Measurements from ENCODE around the gene ARHGAP26.

Gene ARHGAP26

DNA sequence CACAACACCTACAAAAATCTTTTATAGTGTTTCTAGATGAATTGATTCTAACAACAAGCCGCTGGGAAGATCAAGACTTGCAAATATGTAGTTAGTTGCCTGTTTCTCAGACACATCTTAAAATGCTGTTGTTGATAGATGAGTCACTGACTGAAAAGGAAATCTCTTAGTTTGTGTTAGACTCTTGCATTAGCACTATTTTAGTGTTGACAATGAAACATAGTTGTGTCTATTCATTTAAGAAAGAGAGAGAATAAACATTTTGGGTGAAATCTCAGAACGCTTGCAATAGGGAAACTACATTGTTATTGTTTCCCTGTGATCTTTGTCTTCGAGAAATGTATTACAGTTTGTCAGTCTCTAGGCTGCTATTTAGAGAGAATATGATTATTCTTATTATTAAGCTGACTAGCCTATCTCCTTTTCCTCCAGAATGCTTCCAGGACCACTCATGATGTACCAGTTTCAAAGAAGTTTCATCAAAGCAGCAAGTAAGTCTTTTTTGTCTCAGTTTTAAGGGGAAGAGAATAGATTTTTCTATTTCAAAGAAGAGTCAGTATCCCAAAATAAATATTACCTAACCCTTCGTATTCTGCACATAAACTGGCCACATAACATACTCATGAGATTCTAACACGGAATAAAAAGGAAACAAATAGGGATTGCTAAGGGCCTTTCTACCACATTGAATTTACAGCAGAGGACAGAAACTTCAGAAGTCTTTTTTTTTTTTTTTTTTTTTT is 285.6 kb downstream of the ARHGAP26 start:
- Histone ChIP-seq H3K4me3 (no peak overlapping the region), H3K27ac (no peak overlapping the region)
- TF ChIP-seq, protein P1, sequence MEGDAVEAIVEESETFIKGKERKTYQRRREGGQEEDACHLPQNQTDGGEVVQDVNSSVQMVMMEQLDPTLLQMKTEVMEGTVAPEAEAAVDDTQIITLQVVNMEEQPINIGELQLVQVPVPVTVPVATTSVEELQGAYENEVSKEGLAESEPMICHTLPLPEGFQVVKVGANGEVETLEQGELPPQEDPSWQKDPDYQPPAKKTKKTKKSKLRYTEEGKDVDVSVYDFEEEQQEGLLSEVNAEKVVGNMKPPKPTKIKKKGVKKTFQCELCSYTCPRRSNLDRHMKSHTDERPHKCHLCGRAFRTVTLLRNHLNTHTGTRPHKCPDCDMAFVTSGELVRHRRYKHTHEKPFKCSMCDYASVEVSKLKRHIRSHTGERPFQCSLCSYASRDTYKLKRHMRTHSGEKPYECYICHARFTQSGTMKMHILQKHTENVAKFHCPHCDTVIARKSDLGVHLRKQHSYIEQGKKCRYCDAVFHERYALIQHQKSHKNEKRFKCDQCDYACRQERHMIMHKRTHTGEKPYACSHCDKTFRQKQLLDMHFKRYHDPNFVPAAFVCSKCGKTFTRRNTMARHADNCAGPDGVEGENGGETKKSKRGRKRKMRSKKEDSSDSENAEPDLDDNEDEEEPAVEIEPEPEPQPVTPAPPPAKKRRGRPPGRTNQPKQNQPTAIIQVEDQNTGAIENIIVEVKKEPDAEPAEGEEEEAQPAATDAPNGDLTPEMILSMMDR (IDR thresholded peaks at IDR 0.05): no peak
- DNase-seq (ENCODE audit: low spot score): no peak

DNA sequence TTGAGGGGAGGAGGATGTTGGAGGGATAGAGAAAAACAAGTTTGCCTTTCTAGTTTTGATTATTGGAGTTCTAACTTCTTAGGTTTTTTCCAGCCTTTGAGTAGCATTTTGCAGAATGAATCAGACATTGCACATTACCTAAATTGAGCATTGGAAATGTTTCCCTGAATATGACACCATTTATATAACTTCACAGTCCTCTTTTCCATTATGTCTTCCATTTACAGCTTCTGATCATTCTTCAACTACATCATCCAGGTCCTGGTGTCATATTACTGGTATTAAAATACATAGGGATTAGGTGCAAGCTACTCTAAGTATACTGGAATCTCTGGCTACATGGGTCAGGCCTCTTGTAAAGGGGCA is 286.1 kb downstream of the ARHGAP26 start:
- no peak overlapping the region for H3K4me3 ChIP-seq
- no peak overlapping the region for H3K27ac ChIP-seq
- TF ChIP-seq, protein P1 (IDR thresholded peaks at IDR 0.05): no peak
- DNase-seq (ENCODE audit: low spot score): no peak

DNA sequence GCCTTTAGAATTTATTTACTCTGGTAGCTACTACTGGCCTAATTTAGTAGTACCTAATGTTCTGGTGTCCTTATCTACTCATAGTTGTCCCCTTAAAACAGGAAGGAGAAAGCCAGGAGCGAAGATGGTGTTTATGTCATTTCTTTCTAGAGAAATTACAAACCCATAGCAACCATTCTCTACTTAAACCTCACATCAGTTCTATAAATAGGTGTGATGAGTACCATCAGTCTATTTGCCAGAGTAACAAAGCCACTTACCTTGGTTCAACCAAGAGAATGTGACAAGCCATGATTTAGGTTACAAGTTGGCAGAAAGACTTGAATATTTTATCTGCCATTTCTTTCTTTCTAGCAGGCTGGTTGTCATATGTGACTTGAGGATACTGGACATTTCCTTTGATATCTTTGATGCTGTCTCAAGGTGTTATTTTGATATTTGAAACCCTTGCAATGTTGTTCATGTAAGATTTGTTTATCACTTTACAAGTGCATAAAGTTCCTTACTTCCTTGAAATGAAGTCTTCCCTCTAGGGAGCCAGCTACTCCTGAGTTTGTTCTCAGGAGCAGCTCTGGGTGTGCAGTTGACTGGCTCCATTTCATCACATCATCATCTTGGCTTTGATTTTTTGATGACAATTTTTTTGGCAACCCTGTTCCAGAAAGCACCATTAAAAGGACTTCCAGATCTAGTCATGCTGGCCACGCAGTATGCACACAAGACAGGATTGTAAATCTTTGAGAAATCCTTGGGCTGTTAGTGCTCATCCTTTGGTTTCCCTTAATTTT is 286.8 kb downstream of the ARHGAP26 start:
- TF ChIP-seq, protein P1 (IDR thresholded peaks at IDR 0.05): no peak
- no peak overlapping the region for H3K27ac ChIP-seq
- no peak overlapping the region for H3K4me3 ChIP-seq
- no peak for DNase-seq (ENCODE audit: low spot score)

DNA sequence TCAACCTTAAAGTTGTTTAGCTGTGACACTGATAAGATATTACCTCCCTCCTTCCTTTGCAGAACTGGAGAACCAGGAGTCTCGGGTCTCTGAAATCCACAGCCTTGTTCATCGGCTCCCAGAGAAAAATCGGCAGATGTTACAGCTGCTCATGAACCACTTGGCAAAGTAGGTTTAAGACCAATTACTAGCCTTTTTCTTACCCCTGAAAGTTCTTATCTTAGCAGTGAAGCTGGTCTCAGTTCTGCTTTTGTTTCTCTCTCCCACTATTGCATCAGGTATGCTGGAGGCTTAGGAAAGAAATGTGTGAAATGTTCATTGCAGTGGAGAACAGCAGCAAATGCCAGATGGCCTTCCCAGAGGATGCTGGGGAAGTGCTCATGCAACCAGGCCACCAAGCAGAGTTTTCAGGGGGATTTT is 287.4 kb downstream of the ARHGAP26 start:
- no peak overlapping the region for H3K4me3 ChIP-seq
- H3K27ac ChIP-seq: no peak overlapping the region
- TF ChIP-seq, protein P1 (IDR thresholded peaks at IDR 0.05): no peak
- no peak for DNase-seq (ENCODE audit: low spot score)

DNA sequence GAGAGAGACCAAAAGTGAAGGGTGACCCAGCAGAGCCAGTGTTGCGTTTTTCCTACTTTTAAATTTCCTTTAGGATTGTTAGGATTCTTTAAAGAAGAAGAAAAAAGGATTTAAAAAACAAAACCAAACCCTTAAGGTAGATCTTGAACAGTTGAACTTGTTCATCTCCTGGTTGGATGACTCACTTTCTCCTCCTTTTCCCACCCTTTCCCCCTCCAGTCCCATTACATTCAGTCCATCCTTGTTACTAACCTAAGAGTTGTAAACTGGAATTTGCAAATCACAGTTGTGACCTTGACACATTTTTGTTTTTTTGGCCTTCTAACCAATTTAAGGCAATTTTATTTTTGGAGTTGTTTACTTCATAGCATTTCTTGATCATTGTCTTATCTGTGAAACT is 289.2 kb downstream of the ARHGAP26 start:
- TF ChIP-seq, protein P1 (IDR thresholded peaks at IDR 0.05): no peak
- no peak overlapping the region for H3K4me3 ChIP-seq
- peak overlapping the region in 1 of 2 donors; percentile 8 for H3K27ac ChIP-seq

DNA sequence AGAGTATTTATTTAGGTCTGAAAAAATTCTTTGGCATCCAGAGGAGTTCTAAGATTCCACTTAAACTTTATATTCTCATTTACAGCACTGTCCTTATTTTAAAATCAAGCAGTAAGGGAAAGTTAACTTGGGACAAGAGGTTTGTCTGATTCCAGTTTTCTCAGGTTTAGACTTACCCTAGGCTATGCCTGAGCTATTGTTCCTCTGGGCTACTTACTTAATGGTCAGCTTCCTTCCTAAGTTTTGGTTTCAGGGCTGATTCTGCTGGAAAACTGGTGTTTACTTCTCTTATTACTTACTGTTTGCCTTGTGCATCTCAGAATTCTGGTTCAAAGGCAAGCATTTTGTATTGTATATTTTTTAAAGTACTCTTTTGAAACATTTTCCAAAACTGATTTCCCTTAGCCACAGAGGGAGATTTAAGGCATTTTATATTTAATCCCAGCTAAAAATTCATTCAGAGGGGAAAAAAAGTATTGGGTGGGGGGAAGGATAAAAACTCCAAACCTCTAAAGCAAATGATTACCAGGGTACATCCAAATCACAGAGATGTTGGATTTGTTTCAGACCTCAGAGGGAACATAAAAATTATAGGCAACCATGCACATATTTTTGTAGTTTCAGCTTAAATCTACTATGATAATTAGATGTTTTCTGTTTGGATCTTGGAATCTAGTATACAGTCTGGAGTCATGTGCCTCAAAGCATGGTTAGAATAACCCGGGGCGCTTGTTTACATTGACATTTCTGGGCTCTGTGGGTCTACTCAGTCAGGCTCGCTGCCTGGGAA is 290.0 kb downstream of the ARHGAP26 start:
- H3K4me3 ChIP-seq: no peak overlapping the region
- TF ChIP-seq, protein P1 (IDR thresholded peaks at IDR 0.05): no peak
- H3K27ac ChIP-seq: peak overlapping the region in 1 of 2 donors; percentile 8
- no peak for DNase-seq (ENCODE audit: low spot score)

More for the DNA sequence above, 289.2 kb downstream of the ARHGAP26 start:
- DNase-seq (ENCODE audit: low spot score): no peak
